Bronchial epithelial cell (primary cell): ENCODE measurements around the gene ZXDC. TPM values are rescaled to one million over a fixed set of nuclear protein-coding genes. Genes with fewer than 3 reads are reported as not detected.

Source experiments
- DNase-seq: peaks from one replicate; pipeline ENCODE4 v3.0.0-alpha.2; 2010; ENCODE audit warnings: low read depth
- FAIRE-seq: peaks from 2 replicates; lab custom pipeline; 2011; peaks lifted over from hg19 to GRCh38; lab: Jason Lieb, UNC
- H3K27me3 ChIP-seq: 2 replicates; pipeline ENCODE4 v1.5.1; 2011; ENCODE audit warnings: low read length; ENCODE audit not compliant: control insufficient read depth, insufficient read depth
- H3K36me3 ChIP-seq: 2 replicates; pipeline ENCODE4 v1.5.1; 2011; ENCODE audit warnings: low read length; ENCODE audit not compliant: control insufficient read depth, insufficient read depth
- H3K4me3 ChIP-seq: 2 replicates; pipeline ENCODE4 v1.5.1; 2011; ENCODE audit warnings: mild to moderate bottlenecking, low read depth, low read length, control low read depth
- CTCF ChIP-seq: IDR thresholded peaks from 2 replicates; pipeline ENCODE4 v1.5.1; 2011; ENCODE audit warnings: mild to moderate bottlenecking, moderate library complexity, low read length, control low read depth, inconsistent platforms; ENCODE audit not compliant: insufficient read depth, severe bottlenecking
- total RNA-seq: library from RNA; depleted of rRNA; stranded (reverse); fragments of >200 nt; gene quantifications from 2 replicates; pipeline ENCODE4 v1.2.1, GENCODE V29; 2014

Gene ZXDC
- total RNA-seq, 1 donor from 2014 or later, result 21.9 TPM

- H3K4me3 ChIP-seq, result peak overlapping the region; percentile 29
- peaks cover 8% of the 10 kb centered on the region for H3K27me3 ChIP-seq
- H3K36me3 ChIP-seq, result no peaks in the 10 kb centered on the region
- peak; percentile 99 for TF ChIP-seq CTCF
- peak; percentile 66 for DNase-seq
- no peak for FAIRE-seq
Measured at GRCh38 chr3:126389112-126389793, 86.4 kb downstream of the ZXDC start.

Other genes starting within 250 kb of the ZXDC start
- 0.26 and 3.4 TPM in 2 replicates for gene KLF15, start 118.5 kb downstream of the ZXDC start, total RNA-seq
- gene CFAP100, start 81.0 kb downstream of the ZXDC start, total RNA-seq, result not detected in 2 replicates
- not detected in 2 replicates for gene UROC1, start 41.9 kb upstream of the ZXDC start, total RNA-seq
- not detected in 2 replicates for gene CHST13, start 48.3 kb upstream of the ZXDC start, total RNA-seq
- gene C3orf22, start 83.0 kb upstream of the ZXDC start, total RNA-seq, result not detected in 2 replicates
- gene TXNRD3, start 179.2 kb upstream of the ZXDC start, total RNA-seq, result 9.9 and 10.3 TPM in 2 replicates
- 25.5 and 36.6 TPM in 2 replicates for gene CHCHD6, start 228.3 kb upstream of the ZXDC start, total RNA-seq